ENCODE results near the gene SPRN.

DNA sequence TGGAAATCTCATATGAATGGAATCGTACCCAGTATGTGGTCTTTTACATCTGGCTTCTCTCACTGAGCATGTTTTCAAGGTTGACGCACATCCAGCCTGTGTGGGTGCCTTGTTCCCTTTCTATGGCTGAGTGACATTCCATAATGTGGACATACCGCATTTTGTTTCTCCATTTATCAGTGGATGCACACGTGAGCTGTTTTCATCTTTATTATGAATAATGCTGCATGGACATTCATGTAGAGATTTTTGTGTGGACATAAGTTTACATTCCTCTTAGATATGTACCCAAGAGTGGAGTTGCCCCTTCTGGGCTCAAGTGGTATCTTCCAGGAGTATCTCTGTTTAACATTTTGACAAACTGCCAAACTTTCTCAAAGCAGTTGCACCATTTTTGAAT is 28.0 kb upstream of the SPRN start:
- TF ChIP-seq, protein P1, sequence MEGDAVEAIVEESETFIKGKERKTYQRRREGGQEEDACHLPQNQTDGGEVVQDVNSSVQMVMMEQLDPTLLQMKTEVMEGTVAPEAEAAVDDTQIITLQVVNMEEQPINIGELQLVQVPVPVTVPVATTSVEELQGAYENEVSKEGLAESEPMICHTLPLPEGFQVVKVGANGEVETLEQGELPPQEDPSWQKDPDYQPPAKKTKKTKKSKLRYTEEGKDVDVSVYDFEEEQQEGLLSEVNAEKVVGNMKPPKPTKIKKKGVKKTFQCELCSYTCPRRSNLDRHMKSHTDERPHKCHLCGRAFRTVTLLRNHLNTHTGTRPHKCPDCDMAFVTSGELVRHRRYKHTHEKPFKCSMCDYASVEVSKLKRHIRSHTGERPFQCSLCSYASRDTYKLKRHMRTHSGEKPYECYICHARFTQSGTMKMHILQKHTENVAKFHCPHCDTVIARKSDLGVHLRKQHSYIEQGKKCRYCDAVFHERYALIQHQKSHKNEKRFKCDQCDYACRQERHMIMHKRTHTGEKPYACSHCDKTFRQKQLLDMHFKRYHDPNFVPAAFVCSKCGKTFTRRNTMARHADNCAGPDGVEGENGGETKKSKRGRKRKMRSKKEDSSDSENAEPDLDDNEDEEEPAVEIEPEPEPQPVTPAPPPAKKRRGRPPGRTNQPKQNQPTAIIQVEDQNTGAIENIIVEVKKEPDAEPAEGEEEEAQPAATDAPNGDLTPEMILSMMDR (IDR thresholded peaks at IDR 0.05): no peak
- TF ChIP-seq POLR2A (IDR thresholded peaks at IDR 0.05): no peak
